ENCODE data around the gene CEP44.
"Not testable (repeated sequence)": the region's sequence is repeated elsewhere in the genome, so short reads cannot be mapped to it uniquely, and the experiment has no call there.

CEP44 gene

GRCh38 chr4:174369985-174370384, 86.3 kb downstream of the CEP44 start:
- H3K27ac ChIP-seq = no peak overlapping the region
- no peak for DNase-seq
- no peak for TF ChIP-seq CTCF (IDR thresholded peaks at IDR 0.05; ENCODE audit: low read depth, low read length, missing control alignments)
- no peaks in the 10 kb centered on the region for H3K27me3 ChIP-seq (replicated peaks)
- in situ Hi-C loops (cut with HindIII; ENCODE audit: low pct_ligation_motif_present, low sequenced_read_pairs) = loop anchor here (25.0 kb wide), 1 partner anchor 267 kb away; no protein-coding TSS in a partner anchor
- H3K4me3 ChIP-seq (ENCODE audit: low read depth, low read length) = no peak overlapping the region
- H3K36me3 ChIP-seq (replicated peaks) = no peaks in the 10 kb centered on the region

- in situ Hi-C loops (cut with HindIII; ENCODE audit: low pct_ligation_motif_present, low sequenced_read_pairs) = loop anchor here (25.0 kb wide), 1 partner anchor 263 kb away; no protein-coding TSS in a partner anchor
- DNase-seq = no peak
- Histone ChIP-seq H3K27me3 (replicated peaks) (no peaks in the 10 kb centered on the region), H3K36me3 (replicated peaks) (no peaks in the 10 kb centered on the region), H3K4me3 (ENCODE audit: low read depth, low read length) (no peak overlapping the region), H3K27ac (no peak overlapping the region)
- TF ChIP-seq CTCF (IDR thresholded peaks at IDR 0.05; ENCODE audit: low read depth, low read length, missing control alignments) = no peak
Measured at GRCh38 chr4:174373821-174374220, 90.1 kb downstream of the CEP44 start.

GRCh38 chr4:174375422-174375821, 91.7 kb downstream of the CEP44 start:
- H3K27ac ChIP-seq = no peak overlapping the region
- H3K4me3 ChIP-seq (ENCODE audit: low read depth, low read length) = no peak overlapping the region
- in situ Hi-C loops (cut with HindIII; ENCODE audit: low pct_ligation_motif_present, low sequenced_read_pairs) = no loop called here
- no peak for TF ChIP-seq CTCF (IDR thresholded peaks at IDR 0.05; ENCODE audit: low read depth, low read length, missing control alignments)
- peak; percentile 16 for DNase-seq
- no peaks in the 10 kb centered on the region for H3K27me3 ChIP-seq (replicated peaks)
- no peaks in the 10 kb centered on the region for H3K36me3 ChIP-seq (replicated peaks)

- peak; percentile 52 for DNase-seq
- no peaks in the 10 kb centered on the region for H3K27me3 ChIP-seq (replicated peaks)
- no peak for TF ChIP-seq CTCF (IDR thresholded peaks at IDR 0.05; ENCODE audit: low read depth, low read length, missing control alignments)
- in situ Hi-C loops (cut with HindIII; ENCODE audit: low pct_ligation_motif_present, low sequenced_read_pairs) = no loop called here
- no peaks in the 10 kb centered on the region for H3K36me3 ChIP-seq (replicated peaks)
- H3K4me3 ChIP-seq (ENCODE audit: low read depth, low read length) = no peak overlapping the region
- H3K27ac ChIP-seq = no peak overlapping the region
Measured at GRCh38 chr4:174377613-174378012, 93.9 kb downstream of the CEP44 start.

- Histone ChIP-seq H3K27ac (no peak overlapping the region), H3K36me3 (replicated peaks) (no peaks in the 10 kb centered on the region), H3K4me3 (ENCODE audit: low read depth, low read length) (no peak overlapping the region), H3K27me3 (replicated peaks) (no peaks in the 10 kb centered on the region)
- no peak for TF ChIP-seq CTCF (IDR thresholded peaks at IDR 0.05; ENCODE audit: low read depth, low read length, missing control alignments)
- in situ Hi-C loops (cut with HindIII; ENCODE audit: low pct_ligation_motif_present, low sequenced_read_pairs) = no loop called here
- DNase-seq = no peak
Measured at GRCh38 chr4:174378951-174379350, 95.2 kb downstream of the CEP44 start.

GRCh38 chr4:174380206-174380605, 96.5 kb downstream of the CEP44 start:
- not testable (repeated sequence) for H3K4me3 ChIP-seq (ENCODE audit: low read depth, low read length); DNase-seq; H3K36me3 ChIP-seq (replicated peaks)

More at GRCh38 chr4:174380206-174380605, 96.5 kb downstream of the CEP44 start:
- in situ Hi-C loops (cut with HindIII; ENCODE audit: low pct_ligation_motif_present, low sequenced_read_pairs); H3K27me3 ChIP-seq (replicated peaks); H3K27ac ChIP-seq: not testable (repeated sequence)
